Activated CD8-positive, alpha-beta T cell treated with anti-CD3 and anti-CD28 coated beads, Interleukin-2, amount 10 ng/mL, durations not matched to agents 7 days and 5 days (primary cell): Measurements from ENCODE around the gene INPP5E. TPM values are rescaled to one million over a fixed set of nuclear protein-coding genes. Genes with fewer than 3 reads are reported as not detected.

ENCODE experiments used
- ATAC-seq: fragments of 150-1000 bp; cut with Tn5 transposase; one replicate; pipeline ENCODE4 v1.10.0; 2021; ENCODE audit warnings: moderate library complexity
- CTCF ChIA-PET: fragments of 350-600 bp; sonication (Branson Sonifier 250); formaldehyde crosslinking; loops from one replicate; lab custom pipeline; 2021; ENCODE audit warnings: antibody characterized with exemption; lab: Charles Lee
- POLR2A ChIA-PET: fragments of 350-600 bp; sonication (Branson Sonifier 250); formaldehyde crosslinking; loops from one replicate; lab custom pipeline; 2021; ENCODE audit warnings: antibody characterized with exemption; lab: Charles Lee
- DNase-seq: peaks from one replicate; pipeline ENCODE4 v3.0.0-alpha.2; 2020
- H3K27ac Mint-ChIP-seq: one replicate; pipeline ENCODE4 v1.8.0; 2021; ENCODE audit warnings: mild to moderate bottlenecking, mixed read lengths
- H3K27me3 Mint-ChIP-seq: one replicate; pipeline ENCODE4 v1.8.0; 2021; ENCODE audit warnings: low read depth, mixed read lengths
- H3K36me3 Mint-ChIP-seq: one replicate; pipeline ENCODE4 v1.8.0; 2021; ENCODE audit warnings: low read depth, mixed read lengths
- H3K4me1 Mint-ChIP-seq: one replicate; pipeline ENCODE4 v1.8.0; 2021; ENCODE audit warnings: low read depth, mixed read lengths
- H3K4me3 Mint-ChIP-seq: one replicate; pipeline ENCODE4 v1.8.0; 2021; ENCODE audit warnings: mild to moderate bottlenecking, mixed read lengths
- H3K9me3 Mint-ChIP-seq: one replicate; pipeline ENCODE4 v1.8.0; 2022; ENCODE audit warnings: mixed read lengths; ENCODE audit not compliant: insufficient read depth
- total RNA-seq, 2 experiments: library from RNA; stranded (reverse); gene quantifications; one replicate each; pipeline ENCODE4 v1.2.3, GENCODE V29; 2021

INPP5E gene
- 10 to 100 TPM; 16.8 to 18.2 TPM for total RNA-seq

- peak; percentile 82 for ATAC-seq
- peak; percentile 78 for DNase-seq
- H3K4me3 Mint-ChIP-seq: peak within 1 kb of the TSS; percentile 83
- H3K9me3 Mint-ChIP-seq: no peaks in the 10 kb centered on the region
- H3K4me1 Mint-ChIP-seq: peaks cover 28% of the 10 kb centered on the region
- no peaks in the 10 kb centered on the region for H3K27me3 Mint-ChIP-seq
- peaks cover 44% of the 10 kb centered on the region for H3K36me3 Mint-ChIP-seq
- CTCF ChIA-PET: interaction anchor here (0.8 to 1.1 kb wide), 4 partner anchors 10 to 126 kb away, joined by 3 to 4 read pairs (median 3); no protein-coding TSS in a partner anchor
- POLR2A ChIA-PET: interaction anchor here (0.6 to 1.1 kb wide), 3 partner anchors 77 to 258 kb away, joined by 3 to 6 read pairs (median 4); partner anchors contain the start of gene DNLZ
- peak within 1 kb of the TSS; percentile 77 for H3K27ac Mint-ChIP-seq
Measured at GRCh38 chr9:136439481-136440408, at the start of gene INPP5E. Gene INPP5E (minus strand): TSS chr9:136439845. CDS start chr9:136439419, 426 bp downstream.

GRCh38 chr9:136488247-136489214, 48.9 kb upstream of the INPP5E start:
- peak; percentile 34 for ATAC-seq
- no peaks in the 10 kb centered on the region for H3K36me3 Mint-ChIP-seq
- CTCF ChIA-PET: interaction anchor here (0.7 to 7.2 kb wide), 11 partner anchors 45 to 176 kb away, joined by 3 to 55 read pairs (median 5); no protein-coding TSS in a partner anchor
- no peaks in the 10 kb centered on the region for H3K27me3 Mint-ChIP-seq
- H3K9me3 Mint-ChIP-seq: no peaks in the 10 kb centered on the region
- H3K4me3 Mint-ChIP-seq: no peak overlapping the region
- POLR2A ChIA-PET: no interaction called here
- DNase-seq: peak; percentile 81
- no peak overlapping the region for H3K27ac Mint-ChIP-seq
- peaks cover 8% of the 10 kb centered on the region for H3K4me1 Mint-ChIP-seq

GRCh38 chr9:136487672-136488071, 48.0 kb upstream of the INPP5E start:
- H3K27ac Mint-ChIP-seq: no peak overlapping the region
- no peaks in the 10 kb centered on the region for H3K36me3 Mint-ChIP-seq
- ATAC-seq: no peak
- DNase-seq: no peak
- H3K4me3 Mint-ChIP-seq: no peak overlapping the region
- H3K9me3 Mint-ChIP-seq: no peaks in the 10 kb centered on the region
- ChIA-PET POLR2A (no interaction called here), CTCF (interaction anchor here (0.7 to 7.2 kb wide), 13 partner anchors 46 to 175 kb away, joined by 3 to 55 read pairs (median 5); no protein-coding TSS in a partner anchor)
- H3K4me1 Mint-ChIP-seq: peaks cover 8% of the 10 kb centered on the region
- H3K27me3 Mint-ChIP-seq: no peaks in the 10 kb centered on the region

- Mint-ChIP-seq H3K27ac (no peak overlapping the region), H3K4me1 (peaks cover 8% of the 10 kb centered on the region), H3K27me3 (no peaks in the 10 kb centered on the region), H3K36me3 (peaks cover 4% of the 10 kb centered on the region), H3K9me3 (no peaks in the 10 kb centered on the region), H3K4me3 (no peak overlapping the region)
- DNase-seq: no peak
- ATAC-seq: no peak
- ChIA-PET POLR2A (interaction anchor here (0.8 to 0.9 kb wide), 2 partner anchors 158 to 241 kb away, joined by 3 read pairs; no protein-coding TSS in a partner anchor), CTCF (interaction anchor here (1.1 to 7.2 kb wide), 10 partner anchors 47 to 158 kb away, joined by 3 to 55 read pairs (median 13); no protein-coding TSS in a partner anchor)
Measured at GRCh38 chr9:136486823-136487620, 47.4 kb upstream of the INPP5E start.

- ChIA-PET POLR2A (interaction anchor here (0.8 to 2.4 kb wide), 3 partner anchors 145 to 242 kb away, joined by 3 to 8 read pairs (median 3); no protein-coding TSS in a partner anchor), CTCF (interaction anchor here (1.5 to 7.2 kb wide), 6 partner anchors 15 to 147 kb away, joined by 5 to 55 read pairs (median 26); no protein-coding TSS in a partner anchor)
- Mint-ChIP-seq H3K9me3 (no peaks in the 10 kb centered on the region), H3K27me3 (no peaks in the 10 kb centered on the region), H3K4me1 (peaks cover 16% of the 10 kb centered on the region), H3K36me3 (peaks cover 7% of the 10 kb centered on the region), H3K4me3 (no peak overlapping the region), H3K27ac (no peak overlapping the region)
- no peak for DNase-seq
- ATAC-seq: no peak
Measured at GRCh38 chr9:136486131-136486530, 46.5 kb upstream of the INPP5E start.

- H3K36me3 Mint-ChIP-seq: peaks cover 11% of the 10 kb centered on the region
- H3K27ac Mint-ChIP-seq: no peak overlapping the region
- peak overlapping the region; percentile 61 for H3K4me3 Mint-ChIP-seq
- ATAC-seq: no peak
- POLR2A ChIA-PET: interaction anchor here (0.8 to 2.4 kb wide), 3 partner anchors 146 to 243 kb away, joined by 3 to 8 read pairs (median 5); no protein-coding TSS in a partner anchor
- H3K9me3 Mint-ChIP-seq: no peaks in the 10 kb centered on the region
- peak; percentile 90 for DNase-seq
- CTCF ChIA-PET: interaction anchor here (0.8 to 7.2 kb wide), 13 partner anchors 15 to 180 kb away, joined by 3 to 55 read pairs (median 5); no protein-coding TSS in a partner anchor
- H3K27me3 Mint-ChIP-seq: no peaks in the 10 kb centered on the region
- H3K4me1 Mint-ChIP-seq: peaks cover 20% of the 10 kb centered on the region
Measured at GRCh38 chr9:136485049-136486045, 45.7 kb upstream of the INPP5E start.

- peak overlapping the region; percentile 61 for H3K4me3 Mint-ChIP-seq
- POLR2A ChIA-PET: interaction anchor here (1.8 to 2.4 kb wide), 2 partner anchors 147 to 244 kb away, joined by 5 to 8 read pairs; no protein-coding TSS in a partner anchor
- H3K27ac Mint-ChIP-seq: no peak overlapping the region
- DNase-seq (no peak), ATAC-seq (no peak)
- no peaks in the 10 kb centered on the region for H3K27me3 Mint-ChIP-seq
- H3K4me1 Mint-ChIP-seq: peaks cover 26% of the 10 kb centered on the region
- H3K9me3 Mint-ChIP-seq: no peaks in the 10 kb centered on the region
- CTCF ChIA-PET: interaction anchor here (0.8 to 7.2 kb wide), 14 partner anchors 14 to 216 kb away, joined by 3 to 55 read pairs (median 5); no protein-coding TSS in a partner anchor
- peaks cover 17% of the 10 kb centered on the region for H3K36me3 Mint-ChIP-seq
Measured at GRCh38 chr9:136484153-136485048, 44.8 kb upstream of the INPP5E start.

GRCh38 chr9:136483589-136484152, 44.0 kb upstream of the INPP5E start:
- peaks cover 30% of the 10 kb centered on the region for H3K4me1 Mint-ChIP-seq
- ChIA-PET CTCF (interaction anchor here (0.6 to 7.2 kb wide), 8 partner anchors 12 to 217 kb away, joined by 3 to 55 read pairs (median 15); no protein-coding TSS in a partner anchor), POLR2A (interaction anchor here (1.8 to 2.4 kb wide), 2 partner anchors 148 to 245 kb away, joined by 5 to 8 read pairs; no protein-coding TSS in a partner anchor)
- no peaks in the 10 kb centered on the region for H3K27me3 Mint-ChIP-seq
- DNase-seq: peak; percentile 96
- peak overlapping the region; percentile 100 for H3K27ac Mint-ChIP-seq
- H3K9me3 Mint-ChIP-seq: no peaks in the 10 kb centered on the region
- ATAC-seq: peak; percentile 72
- peak overlapping the region; percentile 92 for H3K4me3 Mint-ChIP-seq
- H3K36me3 Mint-ChIP-seq: peaks cover 22% of the 10 kb centered on the region
